Suprapubic skin (tissue), 3 donors: Measurements from ENCODE around the gene C1orf167.

Experiments used
- CTCF ChIP-seq, 2 donors: fragments of 200-600 bp in 1 of 2; fragments of 450-650 bp in 1 of 2; sonication (generic) in 1 of 2; IDR thresholded peaks; one replicate each; pipeline ENCODE4 v1.5.1; 2016 to 2019; ENCODE audit warnings: antibody characterized with exemption in 2 of 2, mild to moderate bottlenecking in 1 of 2, moderate library complexity in 1 of 2
- EP300 ChIP-seq: sonication (generic); formaldehyde crosslinking; IDR thresholded peaks from one replicate; pipeline ENCODE4 v1.6.1; 2017; ENCODE audit warnings: antibody characterized with exemption
- POLR2A ChIP-seq, 2 donors: fragments of 450-650 bp; IDR thresholded peaks; one replicate each; pipeline ENCODE4 v1.6.1; 2017; ENCODE audit warnings: antibody characterized with exemption in 2 of 2, mild to moderate bottlenecking in 2 of 2, moderate library complexity in 2 of 2

- TF ChIP-seq CTCF (IDR thresholded peaks at IDR 0.05) (no peak), POLR2A (IDR thresholded peaks at IDR 0.05) (no peak), EP300 (no peak)
These were observed 37.9 kb downstream of the C1orf167 start for GRCh38 chr1:11799896-11800295.
